ENCODE results near the gene ATP2A3.

GRCh38 chr17:3983606-3984484, 19.6 kb upstream of the ATP2A3 start:
- no peak for TF ChIP-seq CTCF (IDR thresholded peaks at IDR 0.05)
- TF ChIP-seq POLR2A (IDR thresholded peaks at IDR 0.05), result no peak
